Measurements from ENCODE around the gene RETREG3. TPM values are rescaled to one million over a fixed set of nuclear protein-coding genes. Genes with fewer than 3 reads are reported as not detected.

RETREG3 gene
- total and polyA plus RNA-seq, 9 of the 15 experiments (the other 6 are each of a cell fraction or from before 2014, with no cell fraction given) = 4.1 to 39.0 (median 16.9) TPM

- peak in 1 of 2 experiments; percentile 91; a peak in 2 of 4 replicates for TF ChIP-seq MLLT1 (IDR thresholded peaks at IDR 0.05)
- TF ChIP-seq PURB (CRISPR knock-in tag; IDR thresholded peaks at IDR 0.05; ENCODE audit: low read depth) = no peak
- TF ChIP-seq ZNF232 (CRISPR knock-in tag; IDR thresholded peaks at IDR 0.05) = no peak
- TF ChIP-seq BCOR (IDR thresholded peaks at IDR 0.05) = peak; percentile 69
- TF ChIP-seq CREB1 (IDR thresholded peaks at IDR 0.05) = no peak; the same call in 1 of the 2 replicates
- TF ChIP-seq CREB1 (CRISPR knock-in tag; IDR thresholded peaks at IDR 0.05) = no peak
- TF ChIP-seq, protein P1, sequence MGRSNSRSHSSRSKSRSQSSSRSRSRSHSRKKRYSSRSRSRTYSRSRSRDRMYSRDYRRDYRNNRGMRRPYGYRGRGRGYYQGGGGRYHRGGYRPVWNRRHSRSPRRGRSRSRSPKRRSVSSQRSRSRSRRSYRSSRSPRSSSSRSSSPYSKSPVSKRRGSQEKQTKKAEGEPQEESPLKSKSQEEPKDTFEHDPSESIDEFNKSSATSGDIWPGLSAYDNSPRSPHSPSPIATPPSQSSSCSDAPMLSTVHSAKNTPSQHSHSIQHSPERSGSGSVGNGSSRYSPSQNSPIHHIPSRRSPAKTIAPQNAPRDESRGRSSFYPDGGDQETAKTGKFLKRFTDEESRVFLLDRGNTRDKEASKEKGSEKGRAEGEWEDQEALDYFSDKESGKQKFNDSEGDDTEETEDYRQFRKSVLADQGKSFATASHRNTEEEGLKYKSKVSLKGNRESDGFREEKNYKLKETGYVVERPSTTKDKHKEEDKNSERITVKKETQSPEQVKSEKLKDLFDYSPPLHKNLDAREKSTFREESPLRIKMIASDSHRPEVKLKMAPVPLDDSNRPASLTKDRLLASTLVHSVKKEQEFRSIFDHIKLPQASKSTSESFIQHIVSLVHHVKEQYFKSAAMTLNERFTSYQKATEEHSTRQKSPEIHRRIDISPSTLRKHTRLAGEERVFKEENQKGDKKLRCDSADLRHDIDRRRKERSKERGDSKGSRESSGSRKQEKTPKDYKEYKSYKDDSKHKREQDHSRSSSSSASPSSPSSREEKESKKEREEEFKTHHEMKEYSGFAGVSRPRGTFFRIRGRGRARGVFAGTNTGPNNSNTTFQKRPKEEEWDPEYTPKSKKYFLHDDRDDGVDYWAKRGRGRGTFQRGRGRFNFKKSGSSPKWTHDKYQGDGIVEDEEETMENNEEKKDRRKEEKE (IDR thresholded peaks at IDR 0.05; ENCODE audit: borderline replicate concordance in 1 of 2, control insufficient read depth in 1 of 2, low read depth in 2 of 2, low read length in 1 of 2) = 0 out of 4 replicates have a peak, but pooled peaks of 1 of the 2 experiments have one; percentile 19
- no peak for TF ChIP-seq PBX2 (CRISPR knock-in tag; IDR thresholded peaks at IDR 0.05; ENCODE audit: low read depth)
- TF ChIP-seq PBX2 (tag; conservative IDR thresholded peaks at IDR 0.05; ENCODE audit: low read depth) = peak; percentile 92
- TF ChIP-seq FOSL1 (tag; conservative IDR thresholded peaks at IDR 0.05) = peak; percentile 81
- TF ChIP-seq, protein P2, sequence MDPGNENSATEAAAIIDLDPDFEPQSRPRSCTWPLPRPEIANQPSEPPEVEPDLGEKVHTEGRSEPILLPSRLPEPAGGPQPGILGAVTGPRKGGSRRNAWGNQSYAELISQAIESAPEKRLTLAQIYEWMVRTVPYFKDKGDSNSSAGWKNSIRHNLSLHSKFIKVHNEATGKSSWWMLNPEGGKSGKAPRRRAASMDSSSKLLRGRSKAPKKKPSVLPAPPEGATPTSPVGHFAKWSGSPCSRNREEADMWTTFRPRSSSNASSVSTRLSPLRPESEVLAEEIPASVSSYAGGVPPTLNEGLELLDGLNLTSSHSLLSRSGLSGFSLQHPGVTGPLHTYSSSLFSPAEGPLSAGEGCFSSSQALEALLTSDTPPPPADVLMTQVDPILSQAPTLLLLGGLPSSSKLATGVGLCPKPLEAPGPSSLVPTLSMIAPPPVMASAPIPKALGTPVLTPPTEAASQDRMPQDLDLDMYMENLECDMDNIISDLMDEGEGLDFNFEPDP (CRISPR knock-in tag; IDR thresholded peaks at IDR 0.05) = no peak
- peak; percentile 70; the same call in 1 of the 2 replicates for TF ChIP-seq ZNF766 (CRISPR knock-in tag; conservative IDR thresholded peaks at IDR 0.05)
- peak; percentile 85; the same call in 1 of the 2 replicates for TF ChIP-seq SPI1 (IDR thresholded peaks at IDR 0.05; ENCODE audit: borderline replicate concordance, low read depth, low read length)
- no peak for TF ChIP-seq SMC3 (conservative IDR thresholded peaks at IDR 0.05; ENCODE audit: insufficient read depth, low read depth, low read length)
- 0 out of 2 replicates have a peak, but pooled peaks have one; percentile 69 for TF ChIP-seq GATAD2B (IDR thresholded peaks at IDR 0.05; ENCODE audit: borderline replicate concordance)
- TF ChIP-seq, protein P3, sequence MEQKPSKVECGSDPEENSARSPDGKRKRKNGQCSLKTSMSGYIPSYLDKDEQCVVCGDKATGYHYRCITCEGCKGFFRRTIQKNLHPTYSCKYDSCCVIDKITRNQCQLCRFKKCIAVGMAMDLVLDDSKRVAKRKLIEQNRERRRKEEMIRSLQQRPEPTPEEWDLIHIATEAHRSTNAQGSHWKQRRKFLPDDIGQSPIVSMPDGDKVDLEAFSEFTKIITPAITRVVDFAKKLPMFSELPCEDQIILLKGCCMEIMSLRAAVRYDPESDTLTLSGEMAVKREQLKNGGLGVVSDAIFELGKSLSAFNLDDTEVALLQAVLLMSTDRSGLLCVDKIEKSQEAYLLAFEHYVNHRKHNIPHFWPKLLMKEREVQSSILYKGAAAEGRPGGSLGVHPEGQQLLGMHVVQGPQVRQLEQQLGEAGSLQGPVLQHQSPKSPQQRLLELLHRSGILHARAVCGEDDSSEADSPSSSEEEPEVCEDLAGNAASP (IDR thresholded peaks at IDR 0.05) = no peak
- peak; percentile 94 for TF ChIP-seq KLF16 (IDR thresholded peaks at IDR 0.05)
- TF ChIP-seq MEIS2 (IDR thresholded peaks at IDR 0.05; ENCODE audit: partially characterized antibody) = peak; percentile 98
Measured at GRCh38 chr17:42632949-42633444, 23.8 kb upstream of the RETREG3 start (continued).
